K562 (cell line): ENCODE measurements around the gene PDE4D. TPM values are rescaled to one million over a fixed set of nuclear protein-coding genes. Genes with fewer than 3 reads are reported as not detected.

Experiments used
- ATAC-seq: fragments of 200-7000 bp; cut with Tn5 transposase; 3 replicates; pipeline ENCODE4 v1.9.1; 2020; ENCODE audit warnings: moderate library complexity
- BruUV-seq: library from RNA; stranded (reverse); fragments of 400-500 nt; replicated peaks from 2 replicates; lab custom pipeline; 2021; lab: Mats Ljungman, UMichigan
- CTCF ChIA-PET: fragments of 300-600 bp; formaldehyde crosslinking; extraction: SDS; loops from one replicate; lab custom pipeline; 2021; ENCODE audit warnings: low intra/inter-chr PET ratio; lab: Yijun Ruan, JAX
- POLR2A ChIA-PET: fragments of 300-600, 350-650 bp; sonication (Branson Sonifier 250); formaldehyde crosslinking; extraction: SDS; loops from one replicate; lab custom pipeline; 2021; ENCODE audit warnings: antibody characterized with exemption, inconsistent platforms; lab: Yijun Ruan, JAX
- DNase-seq, 4 experiments: peaks; one replicate each; pipeline versions ENCODE4 v3.0.0 to v3.0.0-alpha.2; 2011 to 2018; ENCODE audit warnings: low spot score in 3 of 4, mixed read lengths in 3 of 4; ENCODE audit errors: extremely low read depth in 1 of 4
- FAIRE-seq: peaks from 2 replicates; lab custom pipeline; 2011; peaks lifted over from hg19 to GRCh38; lab: Jason Lieb, UNC
- H2AFZ ChIP-seq: 2 replicates; pipeline ENCODE4 v1.6.0; 2011; ENCODE audit warnings: low read depth, low read length, control low read depth, inconsistent platforms
- H3K27ac ChIP-seq: fragments of 200-600 bp; 3 replicates; pipeline ENCODE4 v1.8.0; 2011; ENCODE audit warnings: low read depth, mild to moderate bottlenecking, control low read depth, inconsistent platforms, low read length, moderate library complexity, mixed read lengths; ENCODE audit errors: extremely low read depth
- H3K27me3 ChIP-seq, 2 experiments: fragments of 300-600 bp in 1 of 2; 2 replicates in 1 of 2; 3 replicates in 1 of 2; pipeline versions ENCODE4 v1.6.0 to v1.8.0; 2011; ENCODE audit warnings: inconsistent platforms in 2 of 2, low read length in 2 of 2, mild to moderate bottlenecking in 1 of 2, mixed read lengths in 1 of 2, moderate library complexity in 1 of 2; ENCODE audit not compliant: control insufficient read depth in 2 of 2, insufficient read depth in 2 of 2
- H3K36me3 ChIP-seq: fragments of 300-600 bp; 3 replicates; pipeline ENCODE4 v1.8.0; 2011; ENCODE audit warnings: mild to moderate bottlenecking, low read length, inconsistent platforms; ENCODE audit not compliant: control insufficient read depth, insufficient read depth
- H3K4me1 ChIP-seq, 2 experiments: fragments of 200-600 bp in 1 of 2; replicated peaks in 1 of 2; 2 replicates in 1 of 2; 3 replicates in 1 of 2; pipeline versions ENCODE4 v1.5.1 to v1.8.0; 2011; ENCODE audit warnings: inconsistent platforms in 2 of 2, low read length in 2 of 2, mild to moderate bottlenecking in 1 of 2, mixed read lengths in 1 of 2, moderate library complexity in 1 of 2; ENCODE audit not compliant: control insufficient read depth in 2 of 2, insufficient read depth in 2 of 2
- H3K4me2 ChIP-seq: 2 replicates; pipeline ENCODE4 v1.6.1; 2011; ENCODE audit warnings: low read length, control low read depth, inconsistent platforms, mixed read lengths; ENCODE audit not compliant: insufficient read depth
- H3K4me3 ChIP-seq: fragments of 200-600 bp; sonication (generic), shearing (Covaris generic); 2 replicates; pipeline ENCODE4 v1.5.1; 2016; ENCODE audit warnings: control low read depth, inconsistent platforms
- H3K79me2 ChIP-seq: fragments of 200-600 bp; 3 replicates; pipeline ENCODE4 v1.8.0; 2011; ENCODE audit warnings: low read length, inconsistent platforms; ENCODE audit not compliant: control insufficient read depth, insufficient read depth
- H3K9ac ChIP-seq, 2 experiments: 2 replicates each; pipeline versions ENCODE4 v1.6.0 to v1.6.1; 2011; ENCODE audit warnings: low read depth in 2 of 2, low read length in 2 of 2, control low read depth in 1 of 2, inconsistent platforms in 1 of 2, mild to moderate bottlenecking in 1 of 2, mixed read lengths in 1 of 2; ENCODE audit not compliant: insufficient read depth in 1 of 2
- H3K9me1 ChIP-seq: one replicate; pipeline ENCODE4 v1.6.0; 2011; ENCODE audit warnings: inconsistent platforms, mild to moderate bottlenecking, low read length, moderate library complexity; ENCODE audit not compliant: control insufficient read depth, insufficient read depth
- H3K9me3 ChIP-seq: replicated peaks from 2 replicates; pipeline ENCODE4 v1.5.1; 2011; ENCODE audit warnings: low read depth, low read length, inconsistent platforms; ENCODE audit not compliant: control insufficient read depth, insufficient read depth
- H4K20me1 ChIP-seq: replicated peaks from 2 replicates; pipeline ENCODE4 v1.6.1; 2011; ENCODE audit warnings: low read length, inconsistent platforms, mixed read lengths; ENCODE audit not compliant: control insufficient read depth, insufficient read depth
- EHMT2 ChIP-seq: fragments of 450-650 bp; IDR thresholded peaks from 2 replicates; pipeline ENCODE4 v1.6.1; 2018; ENCODE audit warnings: antibody characterized with exemption
- FOXM1 ChIP-seq, 2 experiments: fragments of 450-650 bp in 1 of 2; sonication (generic) in 1 of 2; formaldehyde crosslinking in 1 of 2; IDR thresholded peaks; 2 replicates each; pipeline versions ENCODE4 v1.6.1 to v1.9.0; 2017 to 2022; ENCODE audit warnings: low read depth in 2 of 2, mild to moderate bottlenecking in 2 of 2, missing genetic modification reagents in 1 of 2, moderate library complexity in 1 of 2
- HDAC6 ChIP-seq: IDR thresholded peaks from 2 replicates; pipeline ENCODE4 v1.6.1; 2012; ENCODE audit warnings: low read depth, mild to moderate bottlenecking, control low read depth, inconsistent platforms, low read length, moderate library complexity
- HIVEP1 ChIP-seq: fragments of 250-450 bp; sonication (Bioruptor Pico); IDR thresholded peaks from 2 replicates; pipeline ENCODE4 v1.4.0; 2020; ENCODE audit warnings: mild to moderate bottlenecking
- KLF16 ChIP-seq: IDR thresholded peaks from 2 replicates; pipeline ENCODE4 v1.6.1; 2016; ENCODE audit warnings: antibody characterized with exemption
- NFRKB ChIP-seq: fragments of 450-650 bp; IDR thresholded peaks from 2 replicates; pipeline ENCODE4 v1.6.1; 2016; ENCODE audit warnings: low read depth
- SAFB ChIP-seq: fragments of 200-400 bp; formaldehyde crosslinking; IDR thresholded peaks from 2 replicates; pipeline ENCODE4 v1.6.1; 2017; ENCODE audit warnings: low read depth, low read length, borderline replicate concordance
- SNIP1 ChIP-seq: fragments of 450-650 bp; IDR thresholded peaks from 2 replicates; pipeline ENCODE4 v1.7.1; 2017; ENCODE audit warnings: low read depth, mild to moderate bottlenecking
- ZFX ChIP-seq: sonication (generic); formaldehyde crosslinking; IDR thresholded peaks from 2 replicates; pipeline ENCODE4 v1.8.0; 2022; ENCODE audit warnings: mild to moderate bottlenecking, missing genetic modification reagents, moderate library complexity
- ZNF217 ChIP-seq: sonication (generic); formaldehyde crosslinking; IDR thresholded peaks from 2 replicates; pipeline ENCODE4 v1.8.0; 2022; ENCODE audit warnings: mild to moderate bottlenecking, missing genetic modification reagents
- ZNF316 ChIP-seq: fragments of 450-650 bp; IDR thresholded peaks from 2 replicates; pipeline ENCODE4 v1.6.1; 2016
- ZNF695 ChIP-seq: fragments of 450-650 bp; formaldehyde crosslinking; IDR thresholded peaks from 2 replicates; pipeline ENCODE4 v1.4.0; 2020; ENCODE audit warnings: mild to moderate bottlenecking, moderate library complexity
- WGBS: fragments of 100-300 bp; shearing (Covaris generic); methylation state at CpG from one replicate; pipeline ENCODE4 v1.1.6; 2016; ENCODE audit warnings: low coverage, mixed read lengths; ENCODE audit not compliant: insufficient coverage; ENCODE audit errors: missing lambda C conversion rate; 5-methylcytosine and 5-hydroxymethylcytosine counted together
- in situ Hi-C: fragments of 300-500 bp; cut with MboI; formaldehyde crosslinking; loops from 4 replicates; pipeline ENCODE4 v1.15.0; 2018; ENCODE audit warnings: inconsistent platforms, mixed read lengths
- intact Hi-C: fragments of 100-400 bp; cut with micrococcal nuclease; formaldehyde crosslinking; loops from 2 replicates; pipeline ENCODE4 v1.14.2; 2022
- polyA plus RNA-seq, 8 experiments: library from polyadenylated mRNA; depleted of rRNA in 4 of 8; stranded (reverse) in 5 of 8; unstranded in 3 of 8; fragments of >200 nt; fragmentation: Nextera tagmentation in 2 of 8; fragmentation: Illumina TruSeq in 1 of 8; extraction: Ambion mirVana in 2 of 8; extraction: Trizol in 1 of 8; gene quantifications; 2 replicates each; pipeline versions ENCODE4 v1.2.1 to v1.2.3, GENCODE V29; 2011 to 2014; ENCODE audit warnings: inconsistent platforms in 1 of 8, missing spikeins in 1 of 8
- total RNA-seq, 7 experiments: library from RNA; depleted of rRNA in 6 of 7; stranded (reverse); fragments of >200 nt in 6 of 7; fragmentation: Illumina TruSeq in 2 of 7; extraction: Trizol in 2 of 7; gene quantifications; 2 replicates each; pipeline versions ENCODE4 v1.2.1 to v1.2.3, GENCODE V29; 2011 to 2021; ENCODE audit warnings: low replicate concordance in 1 of 7

Gene PDE4D
- total and polyA plus RNA-seq, 9 of the 15 experiments (the other 6 are each of a cell fraction or from before 2014, with no cell fraction given) = 0.04 to 0.46 (median 0.13) TPM

GRCh38 chr5:59418808-59419207 lies 474.7 kb downstream of the PDE4D start:
- Histone ChIP-seq H3K9me1 (no peaks in the 10 kb centered on the region), H3K4me1 (no peaks in the 10 kb centered on the region), H3K9me3 (no peaks in the 10 kb centered on the region), H3K4me2 (no peak overlapping the region), H3K27ac (no peak overlapping the region), H3K27me3 (no peaks in the 10 kb centered on the region), H3K36me3 (no peaks in the 10 kb centered on the region), H3K79me2 (no peaks in the 10 kb centered on the region), H4K20me1 (no peaks in the 10 kb centered on the region), H3K4me3 (no peak overlapping the region), H3K9ac (no peak overlapping the region), H2AFZ (no peak overlapping the region)
- ChIA-PET CTCF (no interaction called here), POLR2A (no interaction called here)
- 0% methylated on average over 1 of the region's 1 CpG for WGBS
- no TSS peak for BruUV-seq
- ATAC-seq (no peak), DNase-seq (no peak), FAIRE-seq (no peak)
- TF ChIP-seq EHMT2 = no peak
- no peak for TF ChIP-seq SAFB
- TF ChIP-seq ZNF316 = no peak
- TF ChIP-seq HIVEP1 (CRISPR knock-in tag) = no peak
- TF ChIP-seq ZNF695 = no peak
- no peak for TF ChIP-seq ZFX (CRISPR knock-in tag)
- TF ChIP-seq ZNF217 (CRISPR knock-in tag) = no peak
- TF ChIP-seq HDAC6 = no peak
- no peak for TF ChIP-seq NFRKB
- no peak for TF ChIP-seq FOXM1 (IDR thresholded peaks at IDR 0.05; ENCODE audit: low read depth)
- TF ChIP-seq FOXM1 (CRISPR knock-in tag; IDR thresholded peaks at IDR 0.05; ENCODE audit: low read depth) = no peak
- TF ChIP-seq SNIP1 = no peak
- no peak for TF ChIP-seq KLF16
- in situ Hi-C loops (no loop called here), intact Hi-C loops (no loop called here)
